ENCODE measurements around the gene DTYMK.

Gene DTYMK

GRCh38 chr2:241706537-241706936, 19.9 kb upstream of the DTYMK start:
- no peak for DNase-seq (ENCODE audit: low spot score)

- DNase-seq (ENCODE audit: low spot score): no peak
These were observed 16.5 kb upstream of the DTYMK start for GRCh38 chr2:241703032-241703604.

GRCh38 chr2:241702155-241703031, 15.8 kb upstream of the DTYMK start:
- DNase-seq (ENCODE audit: low spot score): peak; percentile 60

GRCh38 chr2:241701399-241702154, 15.0 kb upstream of the DTYMK start, which contains the start of gene ING5:
Gene ING5, plus strand, starts transcription at chr2:241702039. Its CDS starts 27 bp downstream, at chr2:241702066.
- peak; percentile 87 for DNase-seq (ENCODE audit: low spot score)

- DNase-seq (ENCODE audit: low spot score): peak; percentile 76
These were observed 14.5 kb upstream of the DTYMK start for GRCh38 chr2:241701149-241701398.

GRCh38 chr2:241695651-241696050, 9.0 kb upstream of the DTYMK start:
- DNase-seq (ENCODE audit: low spot score): no peak

GRCh38 chr2:241692448-241692847, 5.8 kb upstream of the DTYMK start:
- no peak for DNase-seq (ENCODE audit: low spot score)

GRCh38 chr2:241690202-241690717, 3.6 kb upstream of the DTYMK start:
- no peak for DNase-seq (ENCODE audit: low spot score)

- no peak for DNase-seq (ENCODE audit: low spot score)
These were observed 2.7 kb upstream of the DTYMK start for GRCh38 chr2:241689306-241689705.

GRCh38 chr2:241686324-241686649, 328 bp downstream of the DTYMK start:
- DNase-seq (ENCODE audit: low spot score): no peak

GRCh38 chr2:241680827-241681599, 5.6 kb downstream of the DTYMK start:
- DNase-seq (ENCODE audit: low spot score): no peak

GRCh38 chr2:241680044-241680443, 6.6 kb downstream of the DTYMK start:
- DNase-seq (ENCODE audit: low spot score): no peak

GRCh38 chr2:241678784-241679540, 7.7 kb downstream of the DTYMK start:
- no peak for DNase-seq (ENCODE audit: low spot score)

GRCh38 chr2:241678307-241678706, 8.3 kb downstream of the DTYMK start:
- DNase-seq (ENCODE audit: low spot score): no peak

GRCh38 chr2:241677392-241677791, 9.2 kb downstream of the DTYMK start:
- no peak for DNase-seq (ENCODE audit: low spot score)

- DNase-seq (ENCODE audit: low spot score): no peak
These were observed 9.9 kb downstream of the DTYMK start for GRCh38 chr2:241676665-241677064.

GRCh38 chr2:241675885-241676284, 10.7 kb downstream of the DTYMK start:
- no peak for DNase-seq (ENCODE audit: low spot score)

- DNase-seq (ENCODE audit: low spot score): no peak
These were observed 12.6 kb downstream of the DTYMK start for GRCh38 chr2:241673797-241674725.

- DNase-seq (ENCODE audit: low spot score): no peak
These were observed 13.4 kb downstream of the DTYMK start for GRCh38 chr2:241673189-241673663.
